HepG2 (cell line): ENCODE results near the gene TMEM266. TPM values are rescaled to one million over a fixed set of nuclear protein-coding genes. Genes with fewer than 3 reads are reported as not detected.

Source experiments
- ATF6 ChIP-seq: sonication (generic); formaldehyde crosslinking; conservative IDR thresholded peaks from 2 replicates; pipeline ENCODE4 v1.4.0; 2020; ENCODE audit warnings: missing genetic modification reagents
- BCL3 ChIP-seq: sonication (generic); formaldehyde crosslinking; IDR thresholded peaks from 2 replicates; pipeline ENCODE4 v1.5.1; 2020; ENCODE audit warnings: mild to moderate bottlenecking, missing genetic modification reagents, moderate library complexity
- CENPT ChIP-seq: sonication (generic); formaldehyde crosslinking; IDR thresholded peaks from 2 replicates; pipeline ENCODE4 v1.8.0; 2022; ENCODE audit warnings: low read depth, mild to moderate bottlenecking, moderate library complexity, missing genetic modification reagents
- HES4 ChIP-seq: sonication (generic); formaldehyde crosslinking; IDR thresholded peaks from 2 replicates; pipeline ENCODE4 v1.9.0; 2021; ENCODE audit warnings: mild to moderate bottlenecking, missing genetic modification reagents, borderline replicate concordance
- MAFF ChIP-seq: IDR thresholded peaks from 2 replicates; pipeline ENCODE4 v1.6.1; 2011; ENCODE audit warnings: low read depth, low read length, improper control_type of control experiment
- MIXL1 ChIP-seq: IDR thresholded peaks from 2 replicates; pipeline ENCODE4 v1.6.1; 2016
- NFATC3 ChIP-seq: sonication (generic); formaldehyde crosslinking; IDR thresholded peaks from 2 replicates; pipeline ENCODE4 v1.5.1; 2020; ENCODE audit warnings: mild to moderate bottlenecking, missing genetic modification reagents
- RFXANK ChIP-seq: IDR thresholded peaks from 2 replicates; pipeline ENCODE4 v1.6.1; 2016
- SP5 ChIP-seq: IDR thresholded peaks from 2 replicates; pipeline ENCODE4 v1.6.1; 2016; ENCODE audit warnings: low read depth, borderline replicate concordance
- ZFP90 ChIP-seq: sonication (generic); formaldehyde crosslinking; IDR thresholded peaks from 2 replicates; pipeline ENCODE4 v1.8.0; 2022; ENCODE audit warnings: missing genetic modification reagents, mild to moderate bottlenecking, inconsistent platforms, borderline replicate concordance
- ZGPAT ChIP-seq: IDR thresholded peaks from 2 replicates; pipeline ENCODE4 v1.6.1; 2016; ENCODE audit warnings: mild to moderate bottlenecking
- ZNF18 ChIP-seq: sonication (generic); formaldehyde crosslinking; IDR thresholded peaks from 2 replicates; pipeline ENCODE4 v1.8.0; 2022; ENCODE audit warnings: mild to moderate bottlenecking, missing genetic modification reagents; ENCODE audit not compliant: insufficient replicate concordance
- ZNF337 ChIP-seq: sonication (generic); formaldehyde crosslinking; IDR thresholded peaks from 2 replicates; pipeline ENCODE4 v1.5.1; 2020; ENCODE audit warnings: missing genetic modification reagents, low read depth, mild to moderate bottlenecking, borderline replicate concordance
- ZNF670 ChIP-seq: sonication (generic); formaldehyde crosslinking; IDR thresholded peaks from 2 replicates; pipeline ENCODE4 v1.8.0; 2022; ENCODE audit warnings: mild to moderate bottlenecking, missing genetic modification reagents, borderline replicate concordance
- ZNF678 ChIP-seq: sonication (generic); formaldehyde crosslinking; IDR thresholded peaks from 2 replicates; pipeline ENCODE4 v1.4.0; 2020; ENCODE audit warnings: mild to moderate bottlenecking, missing genetic modification reagents
- ZNF792 ChIP-seq: IDR thresholded peaks from 2 replicates; pipeline ENCODE4 v1.6.1; 2016
- ZSCAN9 ChIP-seq: IDR thresholded peaks from 2 replicates; pipeline ENCODE4 v1.6.1; 2016; ENCODE audit warnings: borderline replicate concordance
- polyA plus RNA-seq, 8 experiments: library from polyadenylated mRNA; depleted of rRNA in 3 of 8; stranded (reverse) in 7 of 8; unstranded in 1 of 8; fragments of >200 nt; fragmentation: Illumina TruSeq in 4 of 8; extraction: Trizol in 4 of 8; gene quantifications; 2 replicates each; pipeline versions ENCODE4 v1.2.1 to v1.2.3, GENCODE V29; 2011 to 2016; ENCODE audit warnings: low read depth in 4 of 8, missing spikeins in 1 of 8, mixed read lengths in 1 of 8; ENCODE audit not compliant: insufficient read depth in 1 of 8
- total RNA-seq, 5 experiments: library from RNA; depleted of rRNA; stranded (reverse); fragments of >200 nt; fragmentation: Illumina TruSeq; extraction: Trizol; gene quantifications; 2 replicates each; pipeline ENCODE4 v1.2.3, GENCODE V29; 2016; ENCODE audit warnings: low read depth in 1 of 5
- TF ChIP-seq, protein P1 (sequence below): fragments of 450-650 bp; IDR thresholded peaks from 2 replicates; pipeline ENCODE4 v1.6.1; 2016
- TF ChIP-seq, protein P2 (sequence below): IDR thresholded peaks from 2 replicates; pipeline ENCODE4 v1.6.1; 2016; ENCODE audit warnings: low read depth, control low read depth

Gene TMEM266
- total and polyA plus RNA-seq, 2 of the 13 experiments (the other 11 are each of a cell fraction or from before 2014, with no cell fraction given) = 0.04 TPM; not detected in 1

GRCh38 chr15:76196269-76197231 is 136.8 kb downstream of the TMEM266 start (continued):
- peak; percentile 18 for TF ChIP-seq ZNF18 (CRISPR knock-in tag)
- TF ChIP-seq NFATC3 (CRISPR knock-in tag) = no peak
- TF ChIP-seq, protein P1, sequence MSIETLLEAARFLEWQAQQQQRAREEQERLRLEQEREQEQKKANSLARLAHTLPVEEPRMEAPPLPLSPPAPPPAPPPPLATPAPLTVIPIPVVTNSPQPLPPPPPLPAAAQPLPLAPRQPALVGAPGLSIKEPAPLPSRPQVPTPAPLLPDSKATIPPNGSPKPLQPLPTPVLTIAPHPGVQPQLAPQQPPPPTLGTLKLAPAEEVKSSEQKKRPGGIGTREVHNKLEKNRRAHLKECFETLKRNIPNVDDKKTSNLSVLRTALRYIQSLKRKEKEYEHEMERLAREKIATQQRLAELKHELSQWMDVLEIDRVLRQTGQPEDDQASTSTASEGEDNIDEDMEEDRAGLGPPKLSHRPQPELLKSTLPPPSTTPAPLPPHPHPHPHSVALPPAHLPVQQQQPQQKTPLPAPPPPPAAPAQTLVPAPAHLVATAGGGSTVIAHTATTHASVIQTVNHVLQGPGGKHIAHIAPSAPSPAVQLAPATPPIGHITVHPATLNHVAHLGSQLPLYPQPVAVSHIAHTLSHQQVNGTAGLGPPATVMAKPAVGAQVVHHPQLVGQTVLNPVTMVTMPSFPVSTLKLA = peak; percentile 26; the same call in 1 of the 2 replicates
- TF ChIP-seq MIXL1 = peak; percentile 64; the same call in 1 of the 2 replicates
- TF ChIP-seq RFXANK (CRISPR knock-in tag) = 0 out of 2 replicates have a peak, but pooled peaks have one; percentile 27
- no peak for TF ChIP-seq ATF6 (CRISPR knock-in tag)
- TF ChIP-seq ZNF670 = no peak
- 0 out of 2 replicates have a peak, but pooled peaks have one; percentile 38 for TF ChIP-seq ZNF337 (CRISPR knock-in tag)
- peak; percentile 80 for TF ChIP-seq ZNF792 (CRISPR knock-in tag)
- 0 out of 2 replicates have a peak, but pooled peaks have one; percentile 40 for TF ChIP-seq ZFP90 (CRISPR knock-in tag)
- TF ChIP-seq, protein P2, sequence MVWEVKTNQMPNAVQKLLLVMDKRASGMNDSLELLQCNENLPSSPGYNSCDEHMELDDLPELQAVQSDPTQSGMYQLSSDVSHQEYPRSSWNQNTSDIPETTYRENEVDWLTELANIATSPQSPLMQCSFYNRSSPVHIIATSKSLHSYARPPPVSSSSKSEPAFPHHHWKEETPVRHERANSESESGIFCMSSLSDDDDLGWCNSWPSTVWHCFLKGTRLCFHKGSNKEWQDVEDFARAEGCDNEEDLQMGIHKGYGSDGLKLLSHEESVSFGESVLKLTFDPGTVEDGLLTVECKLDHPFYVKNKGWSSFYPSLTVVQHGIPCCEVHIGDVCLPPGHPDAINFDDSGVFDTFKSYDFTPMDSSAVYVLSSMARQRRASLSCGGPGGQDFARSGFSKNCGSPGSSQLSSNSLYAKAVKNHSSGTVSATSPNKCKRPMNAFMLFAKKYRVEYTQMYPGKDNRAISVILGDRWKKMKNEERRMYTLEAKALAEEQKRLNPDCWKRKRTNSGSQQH (CRISPR knock-in tag) = peak; percentile 29; the same call in 1 of the 2 replicates
- no peak for TF ChIP-seq MAFF
- TF ChIP-seq SP5 = peak; percentile 55; the same call in 1 of the 2 replicates
- TF ChIP-seq ZGPAT = peak; percentile 67
- TF ChIP-seq ZNF678 (CRISPR knock-in tag) = no peak
- TF ChIP-seq CENPT (CRISPR knock-in tag) = no peak
- peak; percentile 60; the same call in 1 of the 2 replicates for TF ChIP-seq BCL3
- 0 out of 2 replicates have a peak, but pooled peaks have one; percentile 56 for TF ChIP-seq HES4 (CRISPR knock-in tag)
- TF ChIP-seq ZSCAN9 = peak; percentile 92
